Hematopoietic multipotent progenitor cell treated with erythropoietin and hydrocortisone succinate and interleukin-3 and kit ligand, for 15 days (in vitro differentiated cells): ENCODE data around the gene MCOLN2.
"Not testable (repeated sequence)": the region's sequence is repeated elsewhere in the genome, so short reads cannot be mapped to it uniquely, and the experiment has no call there.

Experiments used
- DNase-seq: peaks from one replicate; pipeline ENCODE4 v3.0.0-alpha.2; 2015; ENCODE audit warnings: low spot score

The MCOLN2 gene

DNA sequence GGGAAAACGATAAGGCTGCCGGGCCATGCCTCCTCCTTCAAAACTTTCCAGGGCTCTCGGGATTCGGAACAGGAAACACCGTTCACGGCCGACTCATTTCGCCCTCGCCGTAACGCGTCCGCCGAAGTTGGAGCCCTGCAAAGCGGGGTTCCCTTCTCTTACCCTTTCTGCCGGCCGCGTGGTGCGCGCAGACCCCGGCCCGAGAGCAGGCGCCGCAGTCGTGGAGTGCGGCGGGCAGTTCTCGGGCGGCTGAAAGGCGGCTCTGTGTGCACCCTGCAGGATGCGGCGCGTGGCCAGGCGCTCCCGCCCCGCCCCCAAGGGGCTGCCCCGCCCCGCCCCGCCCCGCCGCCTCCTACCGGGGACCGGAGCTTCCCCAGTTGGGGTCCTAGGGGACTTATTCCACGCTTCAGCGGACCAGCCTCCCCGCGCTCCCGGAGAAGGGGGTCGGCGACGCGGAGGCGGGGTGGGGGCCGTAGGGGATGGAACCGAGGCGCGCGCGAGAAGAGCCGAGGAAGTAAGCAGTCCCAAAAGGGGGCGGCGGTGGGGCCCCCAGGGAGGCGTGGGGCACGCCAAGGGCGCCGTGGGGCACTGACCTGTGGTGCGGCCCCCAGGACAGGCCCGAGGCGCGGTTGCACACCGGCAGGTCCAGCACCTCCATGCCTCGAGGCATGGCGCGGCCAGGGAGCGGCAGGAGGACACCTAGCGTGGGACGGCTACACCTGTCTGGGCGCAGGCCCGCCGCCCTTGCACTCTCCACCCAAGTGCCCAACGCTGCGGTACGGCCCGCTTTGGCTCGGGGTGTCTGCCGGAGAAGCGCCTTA lies at the start of gene MCOLN2:
TSS of gene MCOLN2 (minus strand) at position 268 of the 821 bp plus-strand sequence. CDS start at position 27, 241 bp downstream.
- DNase-seq: no peak

GRCh38 chr1:85042413-85042812 lies 45.5 kb upstream of the MCOLN2 start:
- DNase-seq: no peak

- no peak for DNase-seq
These were observed 44.9 kb upstream of the MCOLN2 start for GRCh38 chr1:85041793-85042192.

GRCh38 chr1:85033221-85033620 lies 36.3 kb upstream of the MCOLN2 start:
- no peak for DNase-seq

DNA sequence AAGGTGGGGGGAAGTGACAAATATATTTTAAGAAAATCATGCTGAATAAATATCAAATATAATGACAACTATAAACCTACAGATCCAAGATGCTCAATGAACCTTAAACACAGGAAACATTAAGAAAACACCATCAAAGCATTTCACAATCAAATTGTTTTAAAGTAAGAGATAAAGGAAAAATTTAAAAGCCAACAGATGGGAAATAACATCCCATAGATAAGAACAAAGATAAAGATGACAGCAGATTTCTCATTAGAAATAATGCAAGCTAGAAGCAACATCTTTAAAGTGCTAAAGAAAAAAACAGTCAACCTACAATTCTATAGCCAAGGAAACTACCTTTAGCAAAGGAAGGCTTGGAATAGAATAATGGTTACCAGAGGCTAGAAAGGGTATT lies 33.6 kb upstream of the MCOLN2 start:
- DNase-seq: no peak

GRCh38 chr1:85028151-85028550 lies 31.2 kb upstream of the MCOLN2 start:
- DNase-seq: no peak

GRCh38 chr1:85027242-85027983 lies 30.5 kb upstream of the MCOLN2 start:
- DNase-seq: no peak

GRCh38 chr1:85025940-85026339 lies 29.0 kb upstream of the MCOLN2 start:
- no peak for DNase-seq

DNA sequence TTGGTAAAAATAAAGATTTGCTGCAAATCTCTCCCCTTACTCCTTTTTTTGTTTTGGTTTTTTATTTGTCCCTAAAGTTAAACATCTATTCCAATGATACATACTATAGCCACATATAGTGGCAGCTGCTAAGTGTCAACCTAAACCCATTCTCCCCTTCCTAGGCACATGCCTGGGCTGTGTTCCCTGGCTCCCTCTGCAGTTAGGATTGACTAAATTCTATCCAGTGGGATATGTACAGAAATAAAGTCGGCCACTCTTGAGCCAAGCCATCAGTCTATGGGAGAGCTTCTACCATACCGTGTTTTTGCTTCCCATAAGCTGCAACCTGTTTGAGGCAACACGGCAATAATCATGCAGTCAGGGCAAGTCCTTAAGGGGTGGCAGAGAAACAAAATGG lies 27.8 kb upstream of the MCOLN2 start:
- DNase-seq: no peak

DNA sequence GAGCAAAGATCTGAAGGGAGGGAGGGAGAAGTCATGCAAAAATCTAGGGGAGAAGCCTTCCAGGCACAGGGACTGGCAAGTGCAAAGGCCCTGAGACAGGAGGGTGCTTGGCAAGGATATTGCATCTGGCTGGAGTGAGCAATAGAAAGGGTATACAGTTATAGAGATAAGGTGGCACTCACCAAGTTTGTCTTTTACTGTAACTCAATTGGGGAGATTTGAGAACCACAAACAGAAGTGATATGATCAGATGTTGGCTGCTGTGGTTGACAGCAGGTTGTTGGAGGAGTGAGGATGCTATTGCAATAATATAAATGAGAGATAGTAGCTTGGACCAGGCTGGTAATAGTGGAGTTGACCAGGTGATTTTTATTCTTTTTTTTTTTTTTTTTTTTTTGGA lies 25.8 kb upstream of the MCOLN2 start:
- no peak for DNase-seq

GRCh38 chr1:85019994-85020393 lies 23.1 kb upstream of the MCOLN2 start:
- DNase-seq: no peak

- no peak for DNase-seq
These were observed 18.9 kb upstream of the MCOLN2 start for GRCh38 chr1:85015826-85016225.

GRCh38 chr1:85005641-85006040 lies 8.7 kb upstream of the MCOLN2 start:
- DNase-seq: not testable (repeated sequence)

DNA sequence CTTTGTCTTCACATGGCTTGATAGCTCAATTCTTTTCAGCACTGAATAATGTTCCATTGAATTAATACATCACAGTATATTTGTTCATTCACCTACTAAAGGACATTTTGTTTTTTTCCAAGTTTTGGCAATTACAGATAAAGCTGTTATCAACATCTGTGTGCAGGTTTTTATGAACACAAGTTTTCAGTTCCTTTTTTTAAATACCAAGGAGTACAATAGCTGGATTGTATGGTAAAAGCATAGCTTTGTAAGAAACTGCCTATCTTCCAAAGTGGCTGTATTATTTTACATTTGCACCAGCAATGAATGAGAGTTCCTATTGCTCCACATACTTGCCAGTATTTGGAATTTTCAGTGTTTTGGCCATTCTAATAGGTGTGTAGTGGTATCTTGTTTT lies 4.8 kb upstream of the MCOLN2 start:
- DNase-seq: no peak

DNA sequence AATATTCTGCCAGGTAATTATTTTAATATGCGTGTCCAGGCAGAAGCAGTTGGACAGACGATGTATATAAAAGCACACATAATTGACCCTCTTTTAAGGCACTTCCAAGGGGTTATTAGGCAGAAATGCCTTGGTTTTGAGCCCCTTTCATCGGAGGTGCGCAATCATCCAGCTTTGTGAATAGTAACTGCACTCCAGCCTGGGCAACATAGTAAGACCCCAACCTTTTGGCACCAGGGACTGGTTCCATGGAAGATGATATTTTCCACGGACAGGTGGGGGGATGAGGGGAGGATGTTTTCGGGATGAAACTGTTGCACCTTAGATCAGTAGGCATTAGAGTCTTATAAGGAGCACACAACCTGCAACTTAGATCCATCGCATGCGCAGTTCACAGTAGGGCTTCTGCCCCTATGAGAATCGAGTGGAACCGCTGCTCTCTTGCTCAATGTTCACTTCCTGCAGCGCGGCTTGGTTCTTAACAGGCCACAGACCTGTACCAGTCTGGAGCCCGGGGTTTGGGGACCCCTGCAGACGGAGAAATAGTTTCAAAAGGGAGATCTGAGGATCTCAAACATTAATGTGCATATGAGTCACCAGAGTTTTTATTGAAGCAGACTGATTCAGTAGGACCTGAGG lies 1.8 kb upstream of the MCOLN2 start:
- no peak for DNase-seq

DNA sequence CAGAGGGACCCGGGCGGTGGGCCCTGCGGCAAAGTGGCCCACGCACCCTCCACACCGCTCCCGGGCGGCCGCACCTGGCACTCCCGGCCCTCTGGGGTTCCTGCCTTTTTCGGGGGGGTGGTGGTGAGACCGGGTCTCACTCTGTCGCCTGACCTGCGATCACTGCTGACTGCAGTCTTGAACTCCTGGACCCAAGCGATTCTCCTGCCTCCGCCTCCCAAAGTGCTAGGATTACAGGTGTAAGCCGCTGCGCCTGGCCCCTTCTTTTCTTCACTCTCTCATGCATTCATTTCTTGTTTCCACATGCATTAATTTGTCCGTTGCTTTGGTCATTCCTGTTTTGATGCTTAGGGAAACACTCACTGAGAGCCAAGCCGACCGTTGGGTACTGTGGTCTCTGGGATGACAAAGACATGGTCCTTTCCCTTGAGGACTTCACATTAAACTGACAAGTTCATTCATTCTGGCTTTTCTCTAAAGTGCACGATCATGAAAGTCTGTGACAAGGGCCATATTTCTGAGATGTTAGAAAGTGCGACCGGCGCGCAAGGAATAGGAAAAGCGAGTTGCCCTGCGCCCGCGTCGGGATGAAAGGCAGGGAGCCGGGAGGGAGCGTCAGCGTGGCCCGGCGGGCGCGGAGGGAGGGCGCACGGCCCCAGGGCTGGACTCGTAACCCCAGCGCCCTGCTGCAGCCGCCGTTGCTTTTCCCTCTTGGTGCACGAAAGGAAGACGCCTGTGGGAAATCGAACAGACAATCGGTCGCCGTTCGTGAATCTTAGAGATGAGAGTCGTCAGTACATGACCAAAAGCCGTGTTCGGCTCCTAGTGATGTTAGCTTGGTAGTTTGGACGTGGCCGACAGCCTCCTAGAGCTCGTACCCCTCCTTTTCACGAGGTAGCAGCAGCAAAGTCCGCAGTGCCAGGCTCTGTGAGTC lies 1.0 kb upstream of the MCOLN2 start:
- no peak for DNase-seq

GRCh38 chr1:84995484-84996334 lies 1.2 kb downstream of the MCOLN2 start:
- DNase-seq: no peak

GRCh38 chr1:84991097-84991920 lies 5.6 kb downstream of the MCOLN2 start:
- no peak for DNase-seq

DNA sequence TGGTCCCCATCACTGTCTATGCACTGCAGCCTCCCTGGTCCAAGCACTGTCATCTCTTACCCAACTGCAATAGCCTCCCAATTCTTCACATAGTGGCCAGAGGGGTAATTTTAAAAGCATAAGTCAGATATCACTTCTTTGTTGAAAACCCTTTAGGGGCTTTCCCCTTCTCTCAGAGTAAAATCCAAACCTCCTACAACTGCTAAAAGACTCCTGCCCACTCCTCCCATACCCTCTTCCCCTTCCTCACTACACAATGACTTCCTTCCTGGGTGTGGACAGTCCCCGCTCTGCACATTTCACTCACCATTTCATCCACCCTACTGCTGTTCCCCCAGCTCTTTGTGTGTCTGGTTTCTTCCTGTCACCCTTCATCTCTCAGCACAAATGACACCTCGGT lies 8.3 kb downstream of the MCOLN2 start:
- no peak for DNase-seq

GRCh38 chr1:84986561-84986960 lies 10.4 kb downstream of the MCOLN2 start:
- not testable (repeated sequence) for DNase-seq
